Measurements from ENCODE around the gene GPR37L1. TPM values are rescaled to one million over a fixed set of nuclear protein-coding genes. Genes with fewer than 3 reads are reported as not detected.

Gene GPR37L1
- total and polyA plus RNA-seq, 2 of the 8 experiments (the other 6 are each of a cell fraction or from before 2014, with no cell fraction given) = 0.13 to 0.23 TPM

- Histone ChIP-seq H3K9ac (replicated peaks in 1 of 4; ENCODE audit: extremely low read depth in 1 of 4, low read depth in 3 of 4, low read length in 3 of 4) (no peak overlapping the region), H2BK5ac (ENCODE audit: low read depth, low read length) (no peak overlapping the region; the same call in 1 of the 2 replicates), H4K20me1 (replicated peaks in 1 of 2; ENCODE audit: control insufficient read depth in 1 of 2, insufficient read depth in 2 of 2, low read length in 2 of 2) (no peaks in the 10 kb centered on the region), H4K91ac (replicated peaks; ENCODE audit: insufficient read length, low read length) (peak overlapping the region; percentile 1), H3K79me2 (ENCODE audit: control insufficient read depth in 1 of 2, insufficient read depth in 2 of 2, low read length in 2 of 2) (no peaks in the 10 kb centered on the region), H3K14ac (ENCODE audit: insufficient read length) (no peak overlapping the region), H4K8ac (ENCODE audit: extremely low read depth, insufficient read depth, low read length) (no peak overlapping the region), H3K4me2 (ENCODE audit: insufficient read depth in 1 of 2, low read depth in 2 of 2, low read length in 2 of 2) (no peak overlapping the region), H2BK12ac (ENCODE audit: low read depth, low read length) (peak overlapping the region; percentile 29; the same call in 1 of the 2 replicates), H3K79me1 (ENCODE audit: low read depth, low read length) (no peaks in the 10 kb centered on the region), H3K4ac (replicated peaks; ENCODE audit: insufficient read length, low read depth, low read length) (no peak overlapping the region), H3K18ac (ENCODE audit: extremely low read depth, low read length) (no peak overlapping the region), H4K5ac (ENCODE audit: insufficient read length, low read depth, low read length) (no peak overlapping the region), H3K4me3 (ENCODE audit: extremely low read depth in 1 of 4, insufficient read depth in 2 of 4, low read depth in 3 of 4, low read length in 4 of 4) (no peak overlapping the region), H3K56ac (replicated peaks; ENCODE audit: insufficient read length, low read depth, low read length) (no peak overlapping the region), H3K23ac (ENCODE audit: insufficient read length) (no peak overlapping the region), H3K9me3 (ENCODE audit: insufficient read depth in 2 of 2, low read depth in 1 of 2, low read length in 1 of 2) (no peaks in the 10 kb centered on the region), H2AK5ac (ENCODE audit: low read depth, low read length) (no peak overlapping the region), H2BK20ac (ENCODE audit: low read length) (0 out of 2 replicates have a peak overlapping the region, but pooled peaks have one; percentile 21), H3K4me1 (replicated peaks in 1 of 4; ENCODE audit: control insufficient read depth in 3 of 4, insufficient read depth in 4 of 4, low read length in 3 of 4) (peaks cover 17 to 26% (median 20%) of the 10 kb centered on the region in 4 experiments), H3K27ac (ENCODE audit: low read depth, low read length) (no peak overlapping the region), H3K23me2 (ENCODE audit: low read depth, low read length) (peaks cover 5% of the 10 kb centered on the region; the same call in 1 of the 2 replicates), H3K36me3 (ENCODE audit: control insufficient read depth in 2 of 4, insufficient read depth in 4 of 4, low read length in 3 of 4) (no peaks in the 10 kb centered on the region), H2AFZ (ENCODE audit: low read length) (no peak overlapping the region), H2BK15ac (ENCODE audit: low read length) (no peak overlapping the region), H2BK120ac (replicated peaks; ENCODE audit: low read depth, low read length) (no peak overlapping the region), H3K27me3 (replicated peaks in 1 of 4; ENCODE audit: control insufficient read depth in 3 of 4, extremely low read depth in 1 of 4, insufficient read depth in 3 of 4, low read length in 3 of 4) (no peaks in the 10 kb centered on the region)
- WGBS, 2 experiments (ENCODE audit: extremely low coverage in 1 of 2, insufficient coverage in 1 of 2, insufficient read length in 1 of 2, insufficient replicate concordance in 2 of 2, low coverage in 1 of 2, low lambda C conversion rate in 2 of 2, missing lambda C conversion rate in 1 of 2) = 91% methylated on average over 3 of the region's 3 CpGs; no CpG with 5 or more reads in 1 of the 2 experiments
- TF ChIP-seq USF2 (IDR thresholded peaks at IDR 0.05; ENCODE audit: low read length) = no peak
- ChIA-PET CTCF (ENCODE audit: partially characterized antibody) (interaction anchor here (0.6 to 3.0 kb wide), 11 partner anchors 13 to 226 kb away, joined by 3 to 11 read pairs (median 5); partner anchors contain the start of gene ELF3), POLR2A (ENCODE audit: partially characterized antibody) (interaction anchor here (1.0 to 5.7 kb wide), 3 partner anchors 72 to 79 kb away, joined by 3 to 45 read pairs (median 3); partner anchors contain the start of gene ELF3)
- no peak for DNase-seq (ENCODE audit: low read depth in 1 of 2, low spot score in 2 of 2)
- FAIRE-seq = no peak
Measured at GRCh38 chr1:202088206-202088605, 34.5 kb upstream of the GPR37L1 start.
